ENCODE data around the gene DICER1.
"Not testable (repeated sequence)": the region's sequence is repeated elsewhere in the genome, so short reads cannot be mapped to it uniquely, and the experiment has no call there.

The DICER1 gene, protein sequence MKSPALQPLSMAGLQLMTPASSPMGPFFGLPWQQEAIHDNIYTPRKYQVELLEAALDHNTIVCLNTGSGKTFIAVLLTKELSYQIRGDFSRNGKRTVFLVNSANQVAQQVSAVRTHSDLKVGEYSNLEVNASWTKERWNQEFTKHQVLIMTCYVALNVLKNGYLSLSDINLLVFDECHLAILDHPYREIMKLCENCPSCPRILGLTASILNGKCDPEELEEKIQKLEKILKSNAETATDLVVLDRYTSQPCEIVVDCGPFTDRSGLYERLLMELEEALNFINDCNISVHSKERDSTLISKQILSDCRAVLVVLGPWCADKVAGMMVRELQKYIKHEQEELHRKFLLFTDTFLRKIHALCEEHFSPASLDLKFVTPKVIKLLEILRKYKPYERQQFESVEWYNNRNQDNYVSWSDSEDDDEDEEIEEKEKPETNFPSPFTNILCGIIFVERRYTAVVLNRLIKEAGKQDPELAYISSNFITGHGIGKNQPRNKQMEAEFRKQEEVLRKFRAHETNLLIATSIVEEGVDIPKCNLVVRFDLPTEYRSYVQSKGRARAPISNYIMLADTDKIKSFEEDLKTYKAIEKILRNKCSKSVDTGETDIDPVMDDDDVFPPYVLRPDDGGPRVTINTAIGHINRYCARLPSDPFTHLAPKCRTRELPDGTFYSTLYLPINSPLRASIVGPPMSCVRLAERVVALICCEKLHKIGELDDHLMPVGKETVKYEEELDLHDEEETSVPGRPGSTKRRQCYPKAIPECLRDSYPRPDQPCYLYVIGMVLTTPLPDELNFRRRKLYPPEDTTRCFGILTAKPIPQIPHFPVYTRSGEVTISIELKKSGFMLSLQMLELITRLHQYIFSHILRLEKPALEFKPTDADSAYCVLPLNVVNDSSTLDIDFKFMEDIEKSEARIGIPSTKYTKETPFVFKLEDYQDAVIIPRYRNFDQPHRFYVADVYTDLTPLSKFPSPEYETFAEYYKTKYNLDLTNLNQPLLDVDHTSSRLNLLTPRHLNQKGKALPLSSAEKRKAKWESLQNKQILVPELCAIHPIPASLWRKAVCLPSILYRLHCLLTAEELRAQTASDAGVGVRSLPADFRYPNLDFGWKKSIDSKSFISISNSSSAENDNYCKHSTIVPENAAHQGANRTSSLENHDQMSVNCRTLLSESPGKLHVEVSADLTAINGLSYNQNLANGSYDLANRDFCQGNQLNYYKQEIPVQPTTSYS (N-terminal part only)

GRCh38 chr14:95157327-95158189, at the start of gene DICER1:
Gene DICER1, minus strand, starts transcription at chr14:95157529. Its CDS starts 24,071 bp downstream, at chr14:95133458.
- peak; percentile 100 for DNase-seq (ENCODE audit: low spot score)

DNA sequence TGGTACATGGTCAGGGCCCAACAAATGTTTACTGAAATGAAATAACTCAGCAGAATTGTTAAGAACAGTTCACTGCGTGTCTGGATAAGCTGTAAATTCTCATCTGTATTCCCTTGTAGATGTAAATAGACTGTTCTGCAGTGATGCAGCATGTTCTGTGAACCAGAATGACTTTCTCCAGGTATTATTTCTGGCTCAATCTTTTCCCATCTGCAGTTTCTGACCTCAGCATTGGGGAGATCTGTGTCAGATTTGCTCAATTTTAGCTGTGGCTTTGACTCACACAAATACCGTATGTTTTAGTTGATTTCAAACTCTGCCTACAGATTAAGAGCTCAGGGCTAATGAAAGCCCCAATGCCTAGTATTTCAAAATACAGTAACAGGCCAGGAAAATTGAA, 49.2 kb upstream of the DICER1 start:
- no peak for DNase-seq (ENCODE audit: low spot score)

DNA sequence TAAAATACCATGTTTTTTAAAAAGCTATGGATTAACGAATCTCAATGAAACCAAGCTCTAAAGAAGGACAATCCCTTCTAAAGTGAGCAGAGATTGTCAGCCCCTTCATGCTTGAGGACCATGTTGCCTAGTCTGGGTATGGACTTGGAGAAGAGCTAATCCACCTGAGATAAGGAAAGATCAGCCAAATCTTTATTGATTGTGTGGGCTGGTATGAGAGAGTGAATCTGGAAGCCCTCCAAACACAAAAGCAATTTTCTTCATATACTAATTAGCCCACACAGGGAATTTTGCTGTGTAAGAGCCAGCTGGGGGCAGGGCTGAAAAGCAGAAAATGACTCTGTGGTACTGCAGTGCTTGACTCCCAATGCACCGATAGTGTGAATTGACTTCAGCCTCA, 47.4 kb upstream of the DICER1 start:
- DNase-seq (ENCODE audit: low spot score): no peak

DNA sequence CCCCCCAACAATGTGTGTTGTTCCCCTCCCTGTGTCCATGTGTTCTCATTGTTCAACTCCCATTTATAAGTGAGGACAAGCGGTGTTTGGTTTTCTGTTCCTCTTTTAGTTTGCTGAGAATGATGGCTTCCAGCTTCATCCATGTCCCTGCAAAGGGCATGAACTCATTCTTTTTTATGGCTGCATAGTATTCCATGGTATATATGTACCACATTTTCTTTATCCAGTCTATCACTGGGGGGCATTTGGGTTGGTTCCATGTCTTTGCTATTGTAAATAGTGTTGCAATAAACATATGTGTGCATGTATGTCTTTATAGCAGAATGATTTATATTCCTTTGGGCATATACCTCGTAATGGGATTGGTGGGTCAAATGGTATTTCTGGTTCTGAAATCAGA, 44.4 kb upstream of the DICER1 start:
- not testable (repeated sequence) for DNase-seq (ENCODE audit: low spot score)

DNA sequence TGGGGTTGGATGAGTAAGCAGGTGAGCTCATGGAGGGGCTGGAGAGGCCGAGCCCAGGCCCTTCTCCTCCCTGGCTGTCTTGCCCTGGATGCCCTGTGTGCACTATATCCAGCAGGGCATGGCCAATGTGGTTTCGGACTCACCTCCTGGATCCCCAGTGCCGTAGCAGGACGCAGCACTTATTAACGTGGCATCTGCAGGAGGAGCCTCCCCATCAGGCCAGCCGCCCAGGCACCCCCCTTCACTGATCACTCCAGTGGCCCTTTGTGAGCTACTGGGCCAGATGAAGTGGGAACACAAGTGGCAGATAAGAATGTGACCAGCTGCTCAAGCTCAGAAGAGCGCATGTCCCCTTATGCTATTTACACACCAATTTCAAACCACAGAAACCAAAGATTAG, 43.1 kb upstream of the DICER1 start:
- DNase-seq (ENCODE audit: low spot score): no peak

DNA sequence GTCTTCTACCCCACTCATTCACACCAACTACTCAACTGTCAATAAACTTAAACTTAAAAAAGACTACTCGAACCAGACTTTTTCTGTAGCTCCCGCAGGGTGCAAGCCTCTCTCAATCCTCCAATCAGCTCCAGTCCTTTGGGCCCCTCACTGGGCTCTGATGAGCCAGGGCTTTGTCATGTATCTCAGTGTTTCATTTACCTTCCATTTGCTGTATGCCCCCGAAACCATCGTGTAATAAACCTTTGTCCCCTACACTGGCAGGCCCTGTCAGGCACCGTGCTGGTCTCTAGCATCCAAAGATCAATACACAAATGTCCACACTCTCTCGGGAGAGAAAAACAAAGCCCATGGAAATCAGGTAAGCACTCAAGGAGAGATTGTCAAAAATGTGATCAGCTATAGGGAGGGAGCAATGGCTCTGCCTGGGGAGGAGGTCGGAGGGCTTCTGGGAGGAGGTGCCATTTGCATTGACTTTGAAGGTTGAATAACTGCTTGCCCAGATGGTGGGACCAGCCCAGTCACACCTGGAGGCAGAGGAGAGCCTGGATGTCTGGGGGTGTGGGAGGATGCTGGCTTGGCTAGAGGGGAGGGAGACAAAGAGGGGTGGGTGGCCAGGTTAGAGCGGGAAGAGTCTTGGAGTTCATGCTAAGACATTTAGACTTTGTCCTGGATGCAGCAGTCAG, 42.1 kb upstream of the DICER1 start:
- DNase-seq (ENCODE audit: low spot score): no peak

GRCh38 chr14:95198320-95198719, 41.0 kb upstream of the DICER1 start:
- DNase-seq (ENCODE audit: low spot score): no peak

DNA sequence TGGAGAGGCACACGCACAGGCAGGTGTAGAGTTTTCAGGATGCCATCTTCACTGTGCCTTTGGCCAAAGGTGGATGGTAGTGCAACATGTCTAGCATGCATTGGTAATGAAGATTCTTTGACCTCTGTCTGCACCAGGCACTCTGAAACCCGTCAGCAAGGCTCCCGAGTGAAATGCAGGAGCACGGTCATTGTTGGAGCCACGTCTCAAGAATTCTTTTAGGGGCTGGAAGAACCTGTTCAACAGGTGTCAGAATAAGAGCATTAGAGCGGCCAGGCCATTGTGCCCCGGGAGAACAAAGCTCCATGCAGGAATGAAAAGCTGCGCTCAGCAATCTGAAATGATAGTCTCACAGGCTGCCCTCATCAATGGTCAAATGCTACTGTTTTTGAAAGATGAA, 40.2 kb upstream of the DICER1 start:
- DNase-seq (ENCODE audit: low spot score): no peak

GRCh38 chr14:95196826-95197545, 39.7 kb upstream of the DICER1 start:
- DNase-seq (ENCODE audit: low spot score): no peak

GRCh38 chr14:95196268-95196667, 38.9 kb upstream of the DICER1 start:
- DNase-seq (ENCODE audit: low spot score): no peak

GRCh38 chr14:95195031-95195430, 37.7 kb upstream of the DICER1 start:
- DNase-seq (ENCODE audit: low spot score): no peak

GRCh38 chr14:95193081-95193480, 35.8 kb upstream of the DICER1 start:
- DNase-seq (ENCODE audit: low spot score): no peak

DNA sequence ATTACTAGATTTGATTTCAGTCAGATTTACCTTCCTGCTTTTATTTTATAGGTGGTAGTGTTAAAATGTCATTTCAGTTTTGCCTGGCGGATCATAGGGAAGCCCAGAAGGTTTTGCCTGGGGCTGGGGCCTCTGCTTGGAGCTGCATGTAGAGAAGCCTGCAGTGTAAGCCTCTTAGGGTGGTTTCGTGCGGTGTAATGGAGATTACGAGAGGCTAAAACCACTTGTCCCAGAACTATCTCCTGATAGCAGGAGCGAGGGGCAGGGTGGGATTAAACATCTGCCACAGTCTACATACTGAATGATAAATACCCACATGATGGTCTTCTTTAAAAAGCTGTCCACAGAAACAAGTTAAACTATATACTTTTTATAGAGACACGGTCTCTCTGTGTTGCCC, 35.0 kb upstream of the DICER1 start:
- DNase-seq (ENCODE audit: low spot score): no peak

- DNase-seq (ENCODE audit: low spot score): no peak
Observed at GRCh38 chr14:95191445-95192199, 34.3 kb upstream of the DICER1 start.

DNA sequence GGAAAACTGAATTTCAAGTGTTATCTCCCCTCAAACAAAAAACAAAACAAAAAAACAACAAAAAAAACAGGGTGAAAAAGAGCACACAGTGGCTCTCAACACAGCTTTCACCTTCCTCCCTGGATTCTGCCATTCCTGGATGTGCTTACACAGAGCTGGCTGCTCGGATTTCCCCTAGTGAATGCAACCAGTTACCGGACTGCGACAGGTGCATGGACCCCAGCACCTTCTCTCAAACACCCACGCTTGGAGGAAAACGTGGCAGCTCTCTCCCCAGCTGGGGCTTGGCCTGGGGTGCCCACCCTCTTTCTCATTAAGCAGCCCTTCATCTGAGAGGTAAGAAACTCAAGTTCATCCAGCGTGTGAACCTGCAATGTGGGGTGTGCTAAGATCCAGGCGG, 33.5 kb upstream of the DICER1 start:
- DNase-seq (ENCODE audit: low spot score): no peak

DNA sequence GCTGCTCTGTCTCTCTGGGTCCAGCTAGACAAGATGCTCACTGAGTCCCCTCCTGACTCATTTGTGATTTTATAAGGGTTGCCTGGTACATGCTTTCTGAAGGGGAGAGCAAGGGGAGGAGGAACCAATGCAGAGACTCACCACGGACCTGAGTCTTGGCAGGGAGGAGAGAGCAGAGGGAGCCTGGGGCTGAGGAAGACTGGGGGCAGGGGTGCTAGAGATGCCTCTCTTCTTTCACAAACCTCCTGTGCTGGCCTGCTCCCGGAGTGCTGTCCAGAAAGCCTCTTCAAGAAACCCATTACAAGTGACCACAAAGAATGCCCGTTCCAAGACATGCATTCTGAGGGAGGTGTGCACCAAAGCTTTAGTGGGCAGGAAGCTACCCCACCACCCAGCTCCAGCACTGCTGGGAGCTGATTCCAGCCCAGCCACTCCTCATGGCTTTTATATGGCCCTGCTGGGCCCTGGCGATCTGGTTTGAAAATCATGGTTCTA, 33.1 kb upstream of the DICER1 start:
- DNase-seq (ENCODE audit: low spot score): peak; percentile 10

DNA sequence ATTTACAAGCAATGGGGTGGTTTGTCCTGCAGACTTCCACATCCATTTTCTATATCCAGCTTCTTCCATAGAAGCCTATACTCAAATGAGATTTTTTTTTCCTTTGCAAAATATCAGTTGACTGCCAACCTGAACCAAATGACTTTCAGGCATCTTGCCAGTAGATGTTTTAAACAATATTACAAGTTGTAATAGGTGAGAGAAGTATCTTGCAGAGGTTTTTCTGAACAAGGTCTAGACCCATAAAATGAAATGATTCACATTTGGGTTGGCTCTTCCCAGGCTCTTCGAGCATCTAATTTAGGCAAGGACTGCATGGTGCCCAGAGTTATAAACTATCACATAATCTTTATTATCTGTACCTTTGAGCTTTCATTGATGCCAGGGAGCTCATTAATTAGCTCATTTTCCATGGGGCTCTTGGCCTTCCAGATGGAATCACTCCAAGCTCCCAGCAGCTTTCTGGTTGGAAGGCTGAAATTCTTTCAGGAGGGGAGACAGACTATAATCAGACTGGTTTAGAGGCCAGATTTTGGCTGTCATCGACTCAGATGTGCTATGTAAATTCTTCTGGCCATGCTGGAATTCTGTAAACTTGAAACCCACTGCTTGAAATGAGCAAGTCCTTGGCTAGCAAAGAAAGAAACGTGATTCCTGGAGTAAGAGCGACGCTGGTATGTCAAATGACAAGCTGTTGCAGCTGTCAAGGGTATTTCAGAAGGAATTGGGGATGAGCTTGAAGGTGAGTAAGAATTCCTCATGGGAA, 32.2 kb upstream of the DICER1 start:
- DNase-seq (ENCODE audit: low spot score): peak; percentile 1

DNA sequence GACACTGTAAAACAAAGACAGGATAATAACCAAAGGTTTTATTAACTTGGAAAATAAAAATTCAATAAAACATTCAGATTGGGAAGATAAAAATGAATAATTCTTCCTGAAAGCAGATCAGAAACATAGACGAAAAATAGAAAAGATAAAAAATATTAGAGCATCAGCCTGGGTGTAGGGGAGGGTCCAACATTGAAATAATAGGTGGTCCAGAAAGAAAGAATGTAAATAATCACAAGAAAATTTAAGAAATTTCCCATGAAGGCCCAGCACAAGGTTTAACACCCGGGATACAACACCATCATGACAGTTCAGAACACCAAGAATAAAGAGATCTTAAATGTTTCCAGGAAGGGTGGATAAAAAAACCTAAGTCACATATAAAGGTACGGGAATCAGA, 31.1 kb upstream of the DICER1 start:
- DNase-seq (ENCODE audit: low spot score): no peak
